Sigmoid colon (tissue), 4 donors: ENCODE data around the gene NOX4.

Source experiments
- CTCF ChIP-seq, 4 experiments: fragments of 450-650 bp in 3 of 4; fragments of 200-600 bp in 1 of 4; IDR thresholded peaks; one replicate each; pipeline ENCODE4 v1.5.1; 2016 to 2019; ENCODE audit warnings: antibody characterized with exemption in 4 of 4, mild to moderate bottlenecking in 3 of 4, moderate library complexity in 2 of 4
- POLR2AphosphoS5 ChIP-seq, 4 donors: sonication (generic); formaldehyde crosslinking; IDR thresholded peaks; one replicate each; pipeline ENCODE4 v1.6.1; 2017; ENCODE audit warnings: antibody characterized with exemption in 4 of 4

- TF ChIP-seq CTCF (IDR thresholded peaks at IDR 0.05) (no peak), POLR2AphosphoS5 (IDR thresholded peaks at IDR 0.05) (no peak)
These were observed 110.1 kb downstream of the NOX4 start for GRCh38 chr11:89381094-89381493.
